Measurements from ENCODE around the gene ZNF586.

- TF ChIP-seq CTCF (IDR thresholded peaks at IDR 0.05): no peak
- TF ChIP-seq POLR2A (IDR thresholded peaks at IDR 0.05): no peak
Measured at GRCh38 chr19:57820599-57820998, 51.1 kb downstream of the ZNF586 start.
